Right lung (tissue), 5 donors: ENCODE measurements around the gene AMBRA1. TPM values are rescaled to one million over a fixed set of nuclear protein-coding genes. Genes with fewer than 3 reads are reported as not detected.
"Not testable (repeated sequence)": the region's sequence is repeated elsewhere in the genome, so short reads cannot be mapped to it uniquely, and the experiment has no call there.

Experiments used
- DNase-seq, 2 donors: peaks; one replicate each; pipeline ENCODE4 v3.0.0-alpha.2; 2013
- polyA plus RNA-seq, 5 donors: library from polyadenylated mRNA; unstranded; fragments of 120-200 nt; gene quantifications; one replicate each; pipeline versions ENCODE4 v1.2.1 to v1.2.3, GENCODE V29; 2013; ENCODE audit warnings: inconsistent platforms in 1 of 5, low replicate concordance in 1 of 5; ENCODE audit not compliant: insufficient read length in 5 of 5, insufficient read depth in 1 of 5

Gene AMBRA1
- polyA plus RNA-seq, 5 donors = 18.6 to 24.3 (median 20.7) TPM

DNA sequence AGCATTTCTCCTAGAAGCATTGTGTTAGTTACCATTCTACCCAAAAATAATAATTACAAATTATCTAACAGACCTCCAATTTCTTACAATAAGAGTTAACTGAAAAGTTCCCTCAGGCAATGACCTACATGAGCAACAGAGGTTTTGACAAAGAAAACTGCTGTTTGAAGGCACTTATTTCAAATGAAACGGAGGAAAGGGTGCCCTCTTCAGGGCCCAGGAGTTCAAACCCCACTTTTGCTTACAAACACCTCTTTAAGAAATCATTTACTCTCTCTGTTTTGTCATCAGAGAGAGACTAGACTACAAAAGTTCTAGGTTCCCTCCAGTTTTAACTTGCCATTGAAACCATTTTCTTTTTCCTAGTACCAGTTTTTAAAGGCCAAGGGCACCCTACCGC lies 56.7 kb downstream of the AMBRA1 start:
- no peak for DNase-seq

DNA sequence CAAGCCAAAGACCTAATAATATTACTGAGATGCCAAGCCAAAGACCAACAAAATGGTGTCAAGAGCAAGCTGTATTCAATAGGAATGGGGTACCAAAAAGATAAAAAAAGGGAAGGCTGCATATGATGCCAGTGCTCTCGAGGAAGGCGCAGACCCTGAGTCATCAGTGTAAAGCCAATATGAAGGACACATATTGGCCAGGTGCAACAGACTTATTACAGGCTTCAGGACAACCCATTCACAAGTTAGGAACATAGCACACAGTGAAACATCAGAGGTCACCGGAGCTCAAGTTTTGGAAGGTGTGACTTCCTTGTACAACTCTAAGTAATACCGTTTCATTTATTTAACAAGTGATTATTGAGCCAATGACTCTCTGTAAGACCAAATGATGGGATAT lies 58.1 kb downstream of the AMBRA1 start:
- DNase-seq = no peak

DNA sequence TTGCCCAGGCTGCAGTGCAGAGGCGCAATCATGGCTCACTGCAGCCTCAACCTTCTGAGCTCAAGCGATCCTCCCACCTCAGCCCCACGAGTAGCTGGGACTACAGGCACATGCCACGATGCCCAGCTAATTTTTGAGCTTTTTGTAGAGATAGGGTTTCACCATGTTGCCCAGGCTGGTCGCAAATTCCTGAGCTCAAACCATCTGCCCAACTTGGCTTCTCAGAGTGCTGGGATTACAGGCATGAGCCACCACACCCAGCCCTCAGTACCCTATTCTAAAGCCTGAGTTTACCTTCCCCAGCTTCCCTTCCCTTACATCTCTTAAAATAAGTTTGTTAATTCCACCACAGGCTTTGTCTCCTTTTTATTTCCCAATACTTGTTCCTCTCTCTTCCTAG lies 59.1 kb downstream of the AMBRA1 start:
- DNase-seq = no peak

DNA sequence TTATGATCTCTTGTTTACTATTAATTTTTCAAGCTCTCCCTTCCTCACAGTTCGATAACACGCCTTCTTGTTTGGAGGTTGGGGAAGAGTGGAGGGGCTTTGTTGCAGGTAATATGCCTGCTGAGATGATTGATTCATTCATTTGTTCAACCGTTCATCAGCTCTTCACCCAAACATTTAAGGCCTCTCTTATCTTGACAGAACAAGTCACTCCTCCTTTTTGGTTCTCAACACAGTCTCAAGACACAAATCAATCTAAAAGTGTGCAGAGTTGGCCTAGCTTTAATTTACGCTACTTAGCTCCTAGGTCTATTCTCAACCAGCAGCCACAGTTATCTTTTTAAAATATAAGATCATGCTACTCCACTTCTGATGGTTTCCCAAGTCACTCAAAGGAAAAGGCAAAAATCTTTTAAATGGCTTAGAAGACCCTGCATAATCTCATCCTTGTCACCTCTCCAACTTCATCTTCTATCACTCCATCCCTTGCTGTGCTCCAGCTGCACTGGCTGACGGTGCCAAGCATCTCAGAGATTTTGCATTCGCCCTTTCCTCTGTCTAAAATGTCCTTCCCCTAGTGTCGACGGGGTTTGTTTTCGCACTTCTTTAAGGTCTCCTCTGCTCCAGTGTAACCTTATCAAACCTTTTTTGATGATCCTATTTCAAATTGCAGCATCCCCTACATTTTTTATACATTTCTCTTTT lies 60.3 kb downstream of the AMBRA1 start:
- DNase-seq = no peak

DNA sequence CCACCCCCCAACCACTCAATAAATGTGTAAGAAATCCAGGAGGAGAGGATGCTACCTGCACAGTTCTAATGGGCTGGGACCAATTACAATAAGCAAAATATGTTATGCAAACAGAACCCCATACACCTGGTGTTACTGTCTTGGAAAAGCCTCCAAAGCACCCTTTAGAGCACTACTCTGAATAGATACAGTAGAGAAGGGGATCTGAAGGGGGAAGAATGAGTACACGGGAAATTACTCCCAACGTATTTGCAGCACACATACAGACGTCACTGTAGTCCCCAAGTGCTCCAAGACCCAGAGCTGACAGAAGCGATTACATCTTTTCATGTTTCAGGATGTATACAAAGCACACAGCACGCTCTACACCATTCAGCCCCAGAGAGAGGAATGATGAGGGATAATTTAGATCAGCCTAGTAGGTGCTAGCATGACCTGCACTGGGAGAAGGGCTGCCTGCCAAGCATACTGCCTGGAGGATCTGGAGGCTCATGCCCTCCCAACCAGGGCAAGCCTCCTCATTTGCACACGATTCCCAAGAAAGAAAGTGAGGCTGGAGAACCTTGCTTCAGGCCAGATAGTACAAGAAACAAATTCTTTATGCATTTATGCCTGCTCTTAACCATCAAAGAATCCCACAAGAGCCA lies 63.8 kb downstream of the AMBRA1 start:
- no peak for DNase-seq

DNA sequence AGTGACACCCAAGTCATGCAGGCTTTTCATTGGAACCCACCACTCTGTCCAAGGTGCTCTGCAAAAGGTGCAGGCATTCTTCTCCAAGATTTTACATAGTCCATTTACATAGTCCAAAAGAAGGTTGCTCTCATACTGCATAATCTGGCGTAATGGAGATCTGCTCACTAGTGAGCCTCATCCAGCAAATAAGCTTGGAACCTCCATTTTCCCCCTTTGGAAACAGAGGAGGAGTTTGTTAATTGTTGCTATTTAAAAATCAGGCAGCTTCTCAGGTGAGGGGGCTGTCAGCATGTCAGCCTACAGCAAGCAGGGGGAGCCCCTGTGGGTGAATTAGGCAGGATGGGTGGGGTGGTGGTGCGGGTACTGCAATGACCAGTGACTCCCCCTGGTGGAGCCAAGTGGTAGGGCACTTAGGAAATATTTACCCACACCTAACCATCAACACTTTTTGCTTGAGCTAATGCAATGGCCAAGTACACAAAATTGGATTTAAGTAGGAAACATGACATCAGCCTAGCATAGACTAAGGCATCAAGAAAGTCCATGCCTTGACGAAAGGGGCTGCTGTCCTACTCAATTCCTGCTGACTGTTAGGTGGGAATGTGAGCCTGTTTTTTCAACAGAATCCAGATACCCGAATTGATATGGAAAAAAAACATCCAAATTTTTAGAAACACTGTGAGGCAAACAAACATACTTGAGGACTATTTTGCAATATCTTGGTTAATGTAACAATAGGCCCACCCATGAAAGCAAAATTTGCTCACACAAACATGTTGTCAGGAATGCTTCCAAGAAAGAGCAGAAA lies 64.5 kb downstream of the AMBRA1 start:
- no peak for DNase-seq

DNA sequence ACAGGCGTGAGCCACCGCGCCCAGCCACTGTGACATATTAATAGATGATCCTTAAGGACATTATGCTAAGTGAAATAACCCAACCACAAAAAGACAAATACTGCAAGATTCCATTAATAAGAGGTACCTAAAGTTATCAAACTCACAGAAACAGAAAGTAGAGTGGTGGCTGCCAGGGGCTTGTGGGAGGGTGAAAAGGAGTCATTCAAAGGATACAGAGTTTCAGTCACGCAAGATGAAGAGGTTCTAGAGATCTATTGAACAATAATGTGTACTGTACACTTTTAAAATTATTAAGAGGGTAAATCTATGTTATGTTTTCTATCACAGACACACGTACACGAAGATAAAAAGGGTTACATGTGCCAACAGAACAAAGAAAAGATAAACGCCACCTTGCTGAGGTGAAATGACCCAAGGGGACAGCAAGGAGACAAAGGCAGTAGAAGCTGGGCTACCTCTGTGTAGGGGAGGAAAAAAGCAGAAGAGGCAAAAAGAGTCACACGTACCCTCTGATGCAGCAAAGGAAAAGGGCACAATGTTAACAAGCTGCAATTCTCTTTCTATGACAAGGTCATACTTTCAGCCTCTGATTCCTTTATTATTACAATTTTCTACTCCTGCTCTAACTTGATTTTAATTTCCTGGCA lies 65.3 kb downstream of the AMBRA1 start:
- DNase-seq = no peak

DNA sequence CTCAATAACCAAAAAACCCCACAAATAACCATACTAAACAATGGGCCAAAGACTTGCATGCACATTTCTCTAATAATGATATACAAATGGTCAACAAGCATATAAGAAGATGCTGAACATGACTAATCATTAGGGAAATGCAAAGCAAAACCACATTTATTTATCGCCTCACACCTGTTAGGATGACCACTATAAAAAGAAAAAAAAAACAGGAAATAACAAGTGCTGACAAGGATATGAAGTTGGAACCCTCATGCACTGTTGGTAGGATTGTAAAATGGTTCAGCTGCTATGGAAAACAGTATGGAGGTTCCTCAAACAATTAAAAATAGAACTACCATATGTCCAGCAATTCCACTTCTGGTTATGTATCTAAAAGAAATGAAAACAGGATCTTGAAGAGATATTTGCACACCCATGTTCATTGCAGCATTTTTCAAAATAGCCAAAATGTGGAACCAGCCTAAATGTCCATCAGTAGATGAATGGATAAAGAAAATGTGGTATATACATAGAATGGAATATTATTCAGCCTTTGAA lies 66.2 kb downstream of the AMBRA1 start:
- DNase-seq = no peak

DNA sequence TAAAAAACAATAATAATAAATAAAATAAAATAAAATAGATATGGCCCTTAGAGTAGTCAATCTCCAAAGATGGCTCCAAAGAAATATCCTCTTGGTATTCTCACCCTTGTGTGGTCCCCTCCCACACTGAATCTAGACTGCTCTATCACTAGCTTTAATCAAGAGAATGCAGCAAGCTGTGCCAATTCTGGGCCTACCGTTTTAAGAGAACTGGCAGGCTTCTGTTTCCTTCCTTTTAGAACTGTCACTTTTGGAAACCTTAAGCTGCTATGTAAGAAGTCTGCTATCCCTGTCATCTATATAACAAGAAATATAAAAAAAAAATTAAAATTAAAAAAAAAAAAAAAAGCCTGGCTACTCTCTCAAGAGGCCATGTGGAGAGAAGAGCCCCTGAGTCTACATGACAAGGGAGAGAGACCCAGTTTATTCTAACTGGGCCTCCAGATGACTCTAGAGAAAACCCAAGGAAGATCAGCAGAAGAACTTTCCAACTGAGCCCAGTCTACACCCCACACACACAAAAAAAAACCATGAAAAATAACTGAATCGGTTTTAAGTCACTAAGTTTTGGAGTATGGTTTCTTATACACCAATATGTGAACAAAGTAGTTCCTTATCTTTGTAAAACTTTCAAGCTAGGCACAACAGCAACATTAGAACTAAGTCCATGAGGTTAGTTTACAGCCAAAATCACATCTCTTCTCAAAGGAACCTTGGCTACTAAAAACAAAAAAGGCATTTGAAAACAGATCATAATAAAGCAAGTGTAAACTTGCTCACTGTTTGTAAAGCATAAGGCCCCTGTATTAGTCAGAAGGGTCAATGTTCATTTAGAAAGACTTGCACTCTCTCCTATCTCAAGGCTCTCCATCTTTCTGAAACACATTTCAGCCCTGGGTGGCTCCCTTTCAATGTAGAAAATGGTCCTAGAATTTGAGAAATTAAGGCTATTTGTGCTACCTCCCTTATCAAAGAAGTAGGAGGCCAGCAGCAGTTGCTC lies 67.3 kb downstream of the AMBRA1 start:
- DNase-seq = no peak

DNA sequence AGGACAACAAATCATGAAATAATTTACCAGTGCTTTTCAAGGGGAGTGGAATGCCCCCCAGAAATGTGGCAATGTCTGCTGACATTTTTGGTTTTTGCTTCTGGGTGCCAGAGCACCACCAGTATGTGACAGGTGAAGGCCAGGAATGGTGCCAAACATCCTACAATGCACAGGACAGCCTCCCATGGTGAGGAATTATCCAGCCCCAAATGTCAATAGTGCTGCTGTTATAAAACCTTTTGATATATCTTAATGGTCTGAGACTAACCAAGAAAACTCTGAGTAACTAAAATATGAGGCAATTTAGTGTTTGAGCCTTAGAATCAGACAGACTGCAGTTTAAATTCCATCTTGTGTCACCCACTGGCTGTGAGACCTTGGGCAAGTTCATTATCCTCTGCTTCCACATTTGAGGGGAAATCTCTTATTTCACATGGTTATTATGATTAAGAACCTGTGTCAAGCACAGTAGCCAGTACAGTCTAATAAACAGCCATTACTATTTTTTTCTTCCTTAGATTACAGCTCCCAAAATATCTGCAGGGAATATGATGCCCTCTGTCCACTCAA lies 69.5 kb downstream of the AMBRA1 start:
- DNase-seq = no peak

DNA sequence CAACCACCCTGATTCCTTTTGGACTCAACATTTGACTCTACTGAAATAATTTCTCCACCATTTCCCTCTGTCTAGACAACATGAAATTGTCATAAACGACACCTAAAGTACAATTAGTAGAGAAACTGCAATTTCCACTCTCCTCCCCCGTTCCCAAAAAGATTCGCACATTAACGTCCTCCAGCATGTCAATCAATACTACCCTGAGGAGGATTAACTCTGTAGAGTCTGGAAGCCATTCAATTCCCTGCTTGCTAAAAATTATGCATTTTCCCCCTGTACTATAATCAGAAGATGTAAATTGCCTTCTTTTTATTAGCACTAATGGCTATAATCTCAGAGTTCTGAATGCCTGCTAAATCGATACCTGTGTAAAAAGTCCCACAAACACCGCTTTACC lies 70.5 kb downstream of the AMBRA1 start:
- DNase-seq = no peak

DNA sequence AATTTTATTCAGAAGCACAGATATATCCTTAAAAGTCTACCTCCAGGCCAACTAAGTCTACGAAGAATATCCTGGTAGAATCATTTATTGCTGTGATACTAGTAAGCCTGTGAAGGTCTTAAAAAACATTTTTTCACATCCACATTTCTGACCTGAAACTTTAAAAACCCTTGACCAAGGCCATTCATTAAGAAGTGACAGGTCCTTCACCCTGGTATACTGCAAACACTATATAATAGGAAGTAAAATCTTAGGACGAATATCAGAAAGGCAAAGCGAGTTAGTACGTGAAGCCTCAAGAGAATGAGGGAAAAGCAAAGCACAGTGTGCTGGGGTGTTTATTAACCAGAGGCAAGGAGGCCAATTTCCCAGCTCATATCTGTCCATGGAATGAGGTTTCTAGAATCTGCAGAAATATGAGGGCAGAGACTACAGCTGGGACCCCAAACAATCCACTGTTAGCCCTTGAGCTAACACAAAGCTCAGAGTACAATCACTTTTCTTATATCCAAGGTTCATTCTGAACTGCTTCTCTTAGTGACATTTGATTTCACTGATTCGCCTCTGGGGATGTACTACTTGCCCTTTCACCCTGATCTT lies 71.0 kb downstream of the AMBRA1 start:
- DNase-seq = no peak

DNA sequence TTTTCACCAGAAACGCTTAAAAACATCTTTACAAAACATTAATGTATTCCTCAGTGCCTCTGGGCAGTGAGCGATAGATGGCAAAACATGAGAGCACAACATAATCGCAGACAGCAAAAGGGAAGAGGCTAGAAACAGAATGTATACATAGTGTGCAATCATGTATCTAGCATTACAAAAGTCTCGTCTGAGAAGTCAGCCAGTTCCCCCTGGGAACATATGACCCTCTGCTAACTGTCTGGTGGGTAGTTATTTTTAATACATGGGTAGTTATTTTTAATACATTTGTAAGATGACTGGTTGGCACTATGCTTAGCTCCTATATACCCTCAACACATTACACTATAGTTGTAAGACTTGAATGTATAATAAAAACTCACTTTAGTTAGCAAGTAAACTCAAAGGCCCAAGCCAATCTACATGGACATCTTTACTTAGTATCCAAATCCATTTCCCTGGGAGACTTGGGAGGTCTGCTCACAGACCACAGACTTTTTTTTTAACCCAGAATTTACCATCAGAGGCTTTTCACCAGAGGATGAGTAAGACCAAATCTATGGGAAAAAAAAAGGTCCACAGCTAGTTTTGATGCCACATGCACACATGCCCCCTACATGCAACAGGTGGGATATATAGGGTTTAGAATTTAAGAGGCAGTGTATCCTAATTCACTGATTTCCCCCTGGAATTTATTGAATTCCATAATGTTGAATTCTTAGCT lies 71.7 kb downstream of the AMBRA1 start:
- no peak for DNase-seq

DNA sequence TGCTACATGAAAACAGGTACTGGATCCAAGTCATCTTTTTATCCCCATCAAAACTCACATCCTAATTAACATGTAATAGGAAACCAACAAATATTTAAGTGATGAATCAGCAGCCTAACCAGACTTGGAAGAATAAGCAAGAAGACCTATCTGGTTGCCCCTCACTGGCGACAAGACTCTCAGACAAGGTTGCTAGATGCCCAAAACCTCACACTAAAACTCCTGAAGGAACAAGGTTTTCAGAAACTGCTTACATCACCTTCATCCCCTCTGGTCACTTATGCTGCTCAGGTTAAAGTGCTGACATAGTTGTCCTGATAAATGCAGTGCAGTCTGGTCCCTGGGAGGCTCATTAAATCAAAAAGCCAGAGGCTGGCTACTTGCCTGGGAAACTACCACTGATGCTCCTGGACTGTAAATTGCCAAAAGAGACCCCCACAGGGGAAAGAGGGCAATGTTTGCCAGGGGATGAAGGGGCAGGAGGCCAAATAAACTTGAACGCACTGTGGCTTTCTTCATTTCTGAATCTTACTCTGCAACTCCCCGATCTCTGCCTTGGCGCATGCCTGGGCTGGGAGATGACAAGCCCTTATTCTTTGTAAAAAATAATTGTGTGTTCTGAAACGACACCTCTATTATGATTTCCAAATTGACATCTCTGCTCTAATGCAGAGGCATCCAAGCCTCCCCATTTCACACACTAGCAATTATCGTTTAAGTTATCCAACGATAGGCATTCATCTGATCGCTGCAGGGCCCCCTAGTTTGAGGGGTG lies 72.7 kb downstream of the AMBRA1 start:
- no peak for DNase-seq

DNA sequence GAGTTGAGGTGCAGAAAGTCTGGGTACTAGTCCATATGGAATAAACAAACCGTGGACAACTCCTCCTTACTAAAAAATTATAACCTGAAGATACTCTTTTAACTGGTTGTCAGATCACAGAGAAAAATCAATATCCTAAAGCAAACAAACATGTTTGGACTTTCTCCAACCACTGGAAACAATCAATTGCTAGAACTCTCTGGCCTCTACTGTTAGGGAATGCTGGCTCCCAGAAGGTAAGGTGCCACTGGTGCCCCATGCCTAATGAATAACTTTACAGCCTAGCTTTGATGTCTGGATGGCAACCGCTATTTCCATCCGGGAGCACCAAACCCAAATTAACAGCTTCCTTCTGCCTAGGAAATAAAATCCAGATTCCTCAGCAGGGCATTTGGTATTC lies 74.5 kb downstream of the AMBRA1 start:
- no peak for DNase-seq

DNA sequence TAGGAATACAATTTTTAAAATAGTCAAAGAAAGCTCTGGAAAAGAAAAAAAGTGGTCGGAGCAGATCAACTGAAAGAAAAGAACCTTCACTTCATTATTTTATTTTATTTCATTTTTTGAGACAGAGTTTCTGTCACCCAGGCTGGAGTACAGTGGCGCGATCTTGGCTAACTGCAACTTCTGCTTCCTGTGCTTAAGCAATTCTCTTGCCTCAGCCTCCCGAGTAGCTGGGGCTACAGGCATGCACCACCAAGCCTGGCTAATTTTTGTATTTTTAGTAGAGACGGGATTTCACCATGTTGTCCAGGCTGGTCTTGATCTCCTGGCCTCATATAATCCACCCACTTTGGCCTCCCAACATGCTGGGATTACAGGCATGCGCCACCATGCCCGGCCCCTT lies 74.9 kb downstream of the AMBRA1 start:
- not testable (repeated sequence) for DNase-seq

DNA sequence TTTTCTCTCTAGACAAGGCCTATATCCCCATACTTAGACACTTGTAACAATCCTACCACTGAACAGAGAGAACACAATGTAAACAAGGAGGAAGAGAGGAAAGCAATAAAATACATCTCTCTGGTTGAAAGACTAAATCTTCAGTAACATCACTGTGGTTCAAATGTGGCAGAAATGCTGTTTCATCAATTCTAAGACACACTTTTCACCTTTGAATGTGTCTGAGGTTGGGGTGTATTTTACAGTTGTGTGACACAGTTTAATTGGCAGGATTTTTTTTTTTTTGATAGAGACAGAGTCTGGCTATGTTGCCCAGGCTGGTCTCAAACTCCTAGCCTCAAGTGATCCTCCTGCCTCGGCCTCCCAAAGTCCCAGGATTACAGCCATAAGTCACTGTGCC lies 79.5 kb downstream of the AMBRA1 start:
- DNase-seq = no peak

DNA sequence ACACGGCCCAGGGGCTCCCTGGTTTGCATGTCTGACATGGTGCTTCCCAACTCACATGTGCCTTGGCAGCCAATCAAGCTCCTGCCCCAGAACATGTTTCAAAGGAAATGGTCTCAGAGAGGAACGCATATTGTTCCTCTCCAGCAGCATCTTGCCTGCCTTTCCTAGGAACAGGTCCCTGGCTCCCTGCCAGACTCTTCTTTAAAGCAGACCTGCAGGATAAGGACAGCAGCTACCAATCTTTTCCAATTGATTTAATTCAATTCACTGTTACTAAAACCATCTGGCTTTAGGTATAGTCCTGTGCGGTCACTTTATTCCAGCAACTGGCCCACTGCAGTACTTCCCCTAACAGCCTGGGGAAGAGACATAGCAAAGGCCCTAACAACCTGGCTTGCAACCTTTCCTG lies 79.9 kb downstream of the AMBRA1 start:
- DNase-seq = no peak
